HG03280 (cell line): ENCODE results near the gene ZBTB42.
"Not testable (repeated sequence)": the region's sequence is repeated elsewhere in the genome, so short reads cannot be mapped to it uniquely, and the experiment has no call there.

Experiments
- ATAC-seq: cut with Tn5 transposase; IDR thresholded peaks from one replicate; pipeline ENCODE4 v1.9.1; 2021; ENCODE audit warnings: mild to moderate bottlenecking, moderate library complexity; ENCODE audit not compliant: unreplicated experiment

Gene ZBTB42

DNA sequence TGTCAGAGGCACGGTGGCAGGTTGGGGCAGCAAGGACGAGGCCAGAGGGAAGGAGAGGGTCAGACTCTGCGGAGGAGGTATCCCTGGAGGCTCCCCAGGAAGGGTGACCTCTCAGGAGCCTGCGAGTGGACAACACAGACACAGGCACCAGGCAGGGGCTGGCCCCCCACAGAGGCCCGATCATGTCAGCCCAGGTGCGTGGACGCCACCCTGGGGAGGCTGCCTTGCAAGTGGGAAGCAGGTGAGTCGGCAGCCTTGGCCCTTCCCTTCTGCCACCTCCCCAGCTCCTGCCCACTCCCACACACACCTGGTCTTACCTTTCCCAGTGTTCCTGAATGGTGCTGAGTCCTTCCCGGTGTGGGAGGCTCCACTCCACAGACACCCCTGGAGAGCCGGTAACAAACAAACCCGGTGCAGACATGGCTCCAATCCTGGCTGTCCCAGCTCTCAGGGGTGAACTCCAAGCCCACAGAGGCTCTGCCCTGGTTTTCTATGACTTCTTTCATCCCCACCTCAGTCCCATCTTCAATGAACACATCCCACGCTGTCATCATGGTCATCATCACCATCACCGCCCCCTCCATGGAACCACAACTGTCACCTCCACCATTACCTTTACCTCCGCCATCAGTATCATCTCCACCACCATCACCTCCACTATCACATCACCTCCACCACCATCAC is 5.2 kb downstream of the ZBTB42 start:
- ATAC-seq, result no peak

DNA sequence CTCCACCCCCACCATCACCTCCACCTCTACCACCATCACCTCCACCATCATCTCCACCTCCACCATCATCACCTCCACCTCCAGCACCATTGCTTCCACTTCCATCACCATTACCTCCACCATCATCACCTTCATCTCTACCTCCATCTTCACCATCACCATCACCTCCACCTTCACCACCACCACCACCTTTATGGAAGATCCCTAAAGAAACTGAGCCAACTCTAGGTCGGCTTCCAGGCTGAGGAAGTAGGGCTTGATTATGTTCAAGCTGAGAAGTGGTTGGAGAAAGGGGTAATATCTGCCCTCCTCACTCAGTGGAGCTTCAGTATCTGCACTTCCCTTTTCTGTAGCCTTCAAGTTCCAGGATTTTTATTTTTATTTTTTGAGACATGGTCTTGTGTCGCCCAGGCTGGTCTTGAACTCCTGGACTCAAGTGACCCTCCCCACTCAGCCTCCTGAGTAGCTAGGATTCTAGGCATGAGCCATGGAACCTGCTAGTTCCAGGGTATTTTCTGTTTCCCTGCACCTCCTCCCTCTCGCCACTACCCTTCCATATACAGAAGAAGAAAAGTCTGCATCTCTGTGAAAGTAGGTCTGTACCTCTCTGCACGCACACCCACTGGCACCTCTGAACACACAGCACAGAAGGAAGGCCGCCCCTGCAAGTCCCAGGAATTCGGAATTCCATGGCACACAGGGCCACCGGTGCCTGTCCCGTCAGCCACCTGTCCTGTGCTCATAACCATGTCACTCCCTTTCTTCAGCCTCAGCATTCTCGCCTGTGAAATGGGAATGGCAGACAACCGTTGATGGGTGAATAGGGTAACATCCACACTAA is 5.9 kb downstream of the ZBTB42 start:
- no peak for ATAC-seq

DNA sequence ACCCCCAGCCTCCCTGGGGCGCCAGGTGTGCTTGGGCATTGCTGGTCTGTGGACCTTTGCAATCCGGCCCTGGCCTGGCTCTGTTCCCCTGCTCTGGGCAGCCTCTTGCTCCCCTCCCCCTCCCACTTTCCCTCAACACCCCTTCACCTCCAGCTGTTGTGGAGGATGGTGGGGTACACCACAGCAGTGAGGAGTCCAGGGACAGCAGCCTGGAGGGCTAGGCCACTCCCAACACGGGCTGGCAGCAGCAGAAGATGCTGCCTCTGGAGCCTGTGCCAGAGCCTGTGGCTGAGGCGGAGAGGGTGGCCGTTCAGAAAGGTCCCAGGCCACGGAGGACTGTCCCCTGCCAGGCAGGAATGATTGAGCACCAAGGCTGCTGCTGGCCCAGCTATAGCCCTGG is 7.6 kb downstream of the ZBTB42 start:
- no peak for ATAC-seq

DNA sequence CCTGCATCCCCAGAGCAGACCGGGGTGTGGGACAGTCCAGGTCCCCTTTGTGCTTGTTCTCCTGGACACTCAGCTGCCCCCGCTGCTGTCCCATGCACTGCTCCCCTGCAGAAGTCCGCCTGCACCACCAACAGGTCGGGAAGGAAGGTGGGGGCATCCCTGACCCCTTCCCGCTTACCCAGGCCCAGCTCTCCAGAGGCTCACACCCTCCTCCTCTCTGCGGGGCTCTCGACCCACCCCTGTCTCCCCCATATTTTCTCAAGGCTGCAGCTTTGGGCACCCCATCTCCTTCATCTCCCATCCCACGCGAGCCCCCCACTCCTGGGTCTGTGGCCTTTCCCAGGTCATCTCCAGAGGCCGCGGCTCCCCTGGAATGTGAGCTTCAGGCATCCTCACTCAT is 9.4 kb downstream of the ZBTB42 start:
- ATAC-seq, result no peak

DNA sequence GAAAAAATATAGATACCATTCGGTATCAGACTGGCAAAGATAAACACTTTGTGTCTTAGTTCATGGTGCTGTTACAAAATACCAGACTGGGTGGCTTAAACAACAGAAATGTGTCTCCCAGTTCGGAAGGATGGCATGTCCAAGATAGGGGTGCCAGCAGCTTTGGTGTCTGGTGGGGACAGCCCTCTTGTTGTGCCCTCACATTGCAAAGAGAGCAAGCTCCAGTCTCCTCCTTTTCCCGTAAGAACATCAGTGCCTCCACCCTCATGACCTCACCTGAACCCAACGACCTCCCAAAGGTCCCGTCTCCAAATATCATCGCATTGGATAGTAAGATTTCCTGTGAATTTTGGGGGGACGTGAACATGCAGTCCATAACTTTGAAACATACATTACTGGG is 12.4 kb downstream of the ZBTB42 start:
- ATAC-seq, result no peak

DNA sequence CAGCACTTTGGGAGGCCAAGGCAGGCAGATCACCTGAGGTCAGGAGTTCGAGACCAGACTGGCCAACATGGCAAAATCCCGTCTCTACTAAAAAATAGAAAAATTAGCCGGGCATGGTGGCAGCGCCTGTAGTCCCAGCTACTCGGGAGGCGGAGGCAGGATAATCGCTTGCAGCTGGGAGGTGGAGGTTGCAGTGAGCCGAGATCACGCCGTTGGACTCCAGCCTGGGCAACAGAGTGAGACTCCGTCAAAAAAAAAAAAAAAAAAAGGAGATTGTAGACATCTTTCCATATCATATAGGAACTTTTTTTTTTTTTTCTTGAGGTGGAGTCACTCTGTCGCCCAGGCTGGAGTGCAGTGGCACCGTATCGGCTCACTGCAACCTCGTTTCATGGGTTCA is 13.8 kb downstream of the ZBTB42 start:
- ATAC-seq, result not testable (repeated sequence)

DNA sequence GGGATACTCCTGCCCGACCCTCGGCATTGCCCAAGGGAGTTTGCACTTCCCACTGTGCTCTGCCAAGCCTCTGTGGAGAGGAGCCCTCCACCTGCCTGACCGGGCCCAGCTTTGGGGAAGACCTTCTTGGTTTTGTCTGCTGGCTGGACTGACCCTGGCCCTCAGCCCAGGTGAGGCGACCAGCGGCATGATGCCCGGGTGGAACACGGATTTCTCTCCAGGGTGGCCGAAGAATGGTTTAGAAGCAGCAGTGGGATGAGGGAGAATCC is 15.6 kb downstream of the ZBTB42 start:
- ATAC-seq, result peak; percentile 2

DNA sequence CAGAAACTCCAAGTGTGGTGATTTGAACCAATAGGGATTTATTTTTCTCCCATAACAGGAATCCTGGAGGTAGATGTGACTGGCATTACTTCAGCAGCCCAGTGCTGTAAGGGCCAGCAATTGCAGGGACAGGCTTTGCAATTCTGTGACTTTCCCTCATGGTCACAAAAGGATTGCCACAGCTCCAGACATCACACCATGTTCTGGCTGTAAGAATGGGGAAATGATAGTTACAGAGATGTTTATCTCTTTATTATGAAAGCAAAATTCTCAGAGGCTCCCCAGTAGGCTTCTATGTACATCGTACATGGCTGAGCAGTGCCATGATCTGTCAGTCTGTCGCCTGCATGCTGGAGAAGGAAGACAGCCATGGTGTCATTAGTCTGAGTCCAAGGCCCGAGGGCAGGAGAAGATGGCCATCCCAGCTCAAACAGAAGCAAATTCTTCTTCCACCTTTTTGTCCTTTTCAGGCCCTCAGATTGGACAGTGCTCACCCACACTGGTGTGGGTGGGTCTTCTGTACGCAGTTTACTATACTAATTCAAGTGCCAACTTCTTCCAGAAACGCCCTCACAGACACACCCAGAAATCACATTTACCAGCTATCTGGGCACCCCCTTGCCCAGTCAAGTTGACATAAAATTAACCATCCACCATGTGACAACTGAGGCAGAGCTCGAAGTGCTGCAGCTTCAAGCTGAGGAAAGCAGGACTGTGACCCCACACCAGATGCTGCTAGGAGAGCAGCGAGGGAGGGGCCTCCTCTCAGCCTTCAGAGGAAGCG is 17.2 kb downstream of the ZBTB42 start:
- no peak for ATAC-seq

DNA sequence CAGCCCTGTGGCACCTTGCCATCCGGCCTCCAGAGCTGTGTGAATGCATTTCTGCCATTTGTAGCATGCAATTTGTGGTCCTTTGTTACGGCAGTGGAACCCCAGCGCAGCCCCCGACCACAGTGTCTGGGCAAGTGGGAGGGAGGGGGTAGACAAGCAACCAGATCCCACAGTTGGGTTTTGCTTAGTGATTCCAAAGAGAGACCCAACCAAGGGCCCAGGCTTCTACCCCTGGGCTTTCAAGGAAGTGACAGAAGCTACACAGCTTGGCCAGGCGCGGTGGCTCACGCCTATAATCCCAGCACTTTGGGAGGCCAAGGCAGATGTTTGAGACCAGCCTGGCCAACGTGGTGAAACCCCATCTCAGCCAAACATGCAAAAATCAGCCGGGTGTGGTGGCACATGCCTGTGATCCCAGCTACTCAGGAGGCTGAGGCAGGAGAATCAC is 17.8 kb downstream of the ZBTB42 start:
- no peak for ATAC-seq

DNA sequence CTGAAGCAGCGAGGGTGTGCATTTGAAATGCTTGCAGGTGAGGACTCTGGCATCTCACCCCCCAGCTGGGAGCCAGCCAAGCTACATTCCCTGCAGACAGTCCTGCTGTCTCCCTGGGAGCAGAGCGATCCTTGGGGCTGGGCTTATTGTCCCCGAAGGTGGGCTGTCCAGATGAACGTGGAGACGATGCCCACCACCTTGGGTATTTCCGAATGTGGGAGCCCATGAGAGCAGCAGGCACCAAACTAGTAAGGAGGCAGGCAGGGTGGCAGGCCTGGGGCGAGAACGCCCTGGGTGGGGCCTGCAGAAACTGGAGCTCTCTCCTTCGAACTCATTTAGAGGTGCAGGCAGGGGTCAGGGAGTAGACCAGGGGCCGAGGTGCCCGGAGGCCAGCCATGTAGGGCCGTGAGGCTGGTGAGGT is 18.5 kb downstream of the ZBTB42 start:
- no peak for ATAC-seq

DNA sequence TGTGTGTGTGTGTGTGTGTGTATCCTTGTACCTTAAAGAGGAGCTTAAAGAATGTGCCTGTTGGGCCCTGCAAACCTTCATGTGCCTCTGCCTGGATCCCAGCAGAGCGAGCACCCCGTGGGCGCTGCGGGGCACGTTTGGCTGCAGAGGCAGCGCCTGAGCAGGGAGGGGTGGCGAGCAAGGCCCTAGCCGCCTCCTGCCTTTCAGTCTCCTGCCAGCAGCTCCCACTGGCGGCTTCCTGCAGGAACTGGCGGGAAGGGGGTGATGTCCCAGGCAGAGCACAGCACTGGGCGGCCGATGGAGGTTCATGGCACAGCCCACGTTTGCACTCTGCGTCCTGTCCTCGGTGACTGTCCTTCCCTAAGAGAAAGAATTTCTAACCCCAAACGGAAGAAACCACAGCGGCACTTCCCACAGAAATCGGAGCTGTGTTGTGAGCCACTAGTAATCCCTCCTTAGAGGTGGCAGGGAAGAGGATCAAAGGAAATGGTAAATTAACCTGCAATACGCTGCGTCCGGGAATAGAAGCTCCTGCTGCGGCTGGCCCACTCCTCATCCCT is 19.8 kb downstream of the ZBTB42 start:
- no peak for ATAC-seq

DNA sequence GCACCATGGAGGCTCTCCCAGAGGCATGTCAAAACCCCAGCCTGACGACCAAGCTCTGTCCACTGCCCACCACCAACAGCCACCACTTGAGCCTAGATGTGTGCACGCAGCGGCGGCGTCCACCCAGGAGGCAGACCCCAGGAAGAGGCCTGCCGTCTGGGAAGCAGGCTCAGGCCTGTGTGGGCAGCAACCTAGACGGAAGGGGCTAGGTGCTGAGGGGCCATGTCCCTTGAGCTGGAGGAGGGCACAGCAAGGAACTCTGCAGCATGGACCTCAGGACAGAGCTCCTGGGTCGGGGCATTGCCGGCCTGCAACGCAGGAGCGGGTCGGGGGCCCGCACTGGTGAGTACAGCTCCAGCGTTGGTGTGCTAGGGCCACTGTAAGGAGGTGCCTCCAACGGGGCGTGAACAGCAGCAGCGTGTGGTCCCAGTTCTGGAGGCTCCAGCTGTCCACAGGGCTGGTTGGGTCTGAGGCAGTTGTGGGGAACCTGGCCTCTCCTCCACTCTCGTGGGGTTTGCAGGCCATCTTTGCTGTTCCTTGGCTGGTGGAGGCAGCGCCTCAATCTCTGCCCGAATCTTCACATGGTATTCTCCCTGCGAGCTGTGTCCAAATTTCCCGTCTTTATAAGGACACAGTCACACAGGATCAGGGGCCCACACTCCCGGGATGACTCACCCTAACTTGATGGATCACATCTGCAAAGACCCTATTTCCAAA is 20.5 kb downstream of the ZBTB42 start:
- no peak for ATAC-seq

DNA sequence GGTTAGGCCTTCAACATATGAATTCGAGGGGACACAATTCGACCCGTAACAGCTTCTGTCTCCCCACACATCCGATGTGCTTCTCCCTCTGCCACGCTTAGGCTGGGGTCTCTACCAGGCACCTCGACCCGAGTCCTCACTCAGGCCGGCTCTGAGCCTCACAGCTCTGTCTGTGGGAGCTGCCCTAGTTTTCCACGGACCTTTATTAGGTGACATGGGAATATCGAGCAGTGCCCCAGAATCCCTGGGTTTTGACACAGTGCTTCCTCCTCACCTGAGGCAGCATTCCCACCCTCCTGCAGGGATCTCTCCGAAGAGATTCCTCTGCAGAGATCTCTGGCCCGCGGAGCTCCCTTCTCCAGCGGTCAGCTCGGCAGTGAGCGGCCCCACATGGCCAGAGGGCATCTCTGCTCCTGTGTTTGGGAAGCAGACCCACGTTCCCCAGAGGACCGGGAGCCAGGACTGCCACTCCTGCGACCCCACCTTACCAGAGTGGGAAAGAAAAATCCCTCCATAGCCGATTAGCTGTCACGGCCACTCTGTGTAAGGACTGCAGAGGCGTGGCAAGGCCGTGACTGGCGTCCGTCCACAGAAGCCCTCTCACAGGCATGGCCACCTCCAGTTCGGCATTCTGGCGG is 21.2 kb downstream of the ZBTB42 start:
- ATAC-seq, result no peak

DNA sequence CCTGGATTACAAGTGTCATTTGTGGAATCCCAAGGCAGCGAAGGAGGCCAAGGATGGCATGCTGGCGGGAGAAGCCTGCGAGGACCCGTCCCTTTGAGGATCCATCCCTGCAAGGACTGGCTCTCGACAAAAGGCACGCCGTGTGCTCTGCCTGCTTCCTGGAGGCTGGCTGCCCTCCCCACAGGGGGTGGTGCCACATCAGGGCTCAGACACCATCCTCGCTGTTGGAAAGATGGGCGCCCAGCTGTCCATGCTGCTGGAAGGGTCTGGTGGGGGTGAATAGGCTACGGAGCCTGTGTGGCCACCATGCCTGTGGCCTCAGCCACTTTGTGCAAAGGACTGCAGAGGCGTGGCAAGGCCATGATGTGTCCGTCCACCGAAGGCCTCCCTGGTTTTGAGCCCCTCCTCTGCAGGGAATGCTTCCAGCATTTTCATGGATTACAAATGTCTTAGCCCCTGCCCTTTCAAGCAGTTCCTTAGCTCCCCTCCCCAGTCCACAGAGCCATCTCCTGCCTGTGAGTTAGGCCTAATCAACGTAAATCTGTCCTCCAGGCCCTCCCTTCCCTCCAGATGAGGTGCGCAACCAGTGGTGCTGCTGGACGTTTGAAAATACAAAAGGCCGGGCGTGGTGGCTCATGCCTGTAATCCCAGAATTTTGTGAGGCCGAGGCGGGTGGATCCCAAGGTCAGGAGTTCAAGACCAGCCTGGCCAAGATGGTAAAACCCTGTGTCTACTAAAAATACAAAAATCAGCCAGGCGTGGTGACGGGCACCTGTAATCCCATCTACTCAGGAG is 22.1 kb downstream of the ZBTB42 start:
- no peak for ATAC-seq

DNA sequence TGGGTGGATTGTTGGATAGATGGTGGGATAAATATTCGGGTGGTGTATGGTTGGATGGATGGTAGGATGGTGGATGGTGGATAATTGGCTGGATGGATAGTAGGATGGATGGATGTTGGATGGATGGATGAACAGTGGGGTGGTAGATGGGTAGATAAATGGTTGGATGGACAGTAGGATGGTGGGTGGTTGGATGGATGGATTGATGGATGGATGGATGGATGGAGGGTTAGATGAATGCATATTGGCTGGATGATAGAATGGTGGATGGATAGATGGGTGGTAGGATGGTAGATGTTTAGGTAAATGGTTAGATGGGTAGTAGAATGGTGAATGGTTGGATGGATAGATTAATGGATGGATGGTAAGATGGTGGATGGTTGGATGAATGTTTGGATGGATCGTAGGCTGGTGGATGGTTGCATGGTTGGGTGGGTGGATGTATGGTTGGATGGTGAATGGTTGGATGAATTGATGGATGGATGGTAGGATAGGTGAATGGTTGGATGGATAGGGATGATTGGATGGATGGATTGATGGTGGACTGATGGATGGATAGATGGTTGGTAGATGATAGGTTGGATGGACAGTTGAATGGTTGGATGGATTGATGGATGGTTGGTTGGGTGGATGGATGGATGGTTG is 23.6 kb downstream of the ZBTB42 start:
- no peak for ATAC-seq

DNA sequence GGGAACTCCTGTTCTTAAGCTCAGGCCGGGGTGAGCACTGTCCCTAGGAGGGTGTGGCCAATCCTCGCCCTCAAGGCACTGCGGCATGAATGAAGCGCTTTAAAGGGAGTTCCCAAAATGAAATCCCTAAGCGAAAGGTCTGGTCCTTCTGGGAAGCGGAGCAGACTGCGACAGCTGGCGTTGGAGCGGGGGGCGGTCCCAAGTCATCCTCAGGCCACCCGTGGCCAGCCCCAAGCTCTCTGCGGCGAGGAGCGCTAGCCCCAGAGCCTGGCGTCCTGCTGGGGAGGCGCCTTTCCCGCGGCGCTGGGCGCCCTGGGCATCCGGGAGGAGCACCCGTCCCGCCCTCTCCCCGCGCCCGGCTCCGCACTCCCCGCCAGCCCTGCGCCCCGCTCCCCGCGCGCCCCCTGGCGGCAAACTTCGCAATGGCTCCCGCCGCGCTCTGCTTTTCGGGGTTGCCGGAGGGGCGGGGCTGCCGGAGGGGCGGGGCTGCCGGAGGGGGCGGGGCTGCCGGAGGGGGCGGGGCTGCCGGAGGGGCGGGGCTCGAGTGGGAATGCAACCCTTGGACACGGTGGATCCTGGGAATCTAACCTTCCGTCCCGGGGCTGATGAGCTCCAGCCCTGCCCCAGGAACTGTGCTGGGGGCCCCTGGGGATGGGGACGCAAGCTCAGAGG is 25.4 kb downstream of the ZBTB42 start:
- ATAC-seq, result peak; percentile 93

DNA sequence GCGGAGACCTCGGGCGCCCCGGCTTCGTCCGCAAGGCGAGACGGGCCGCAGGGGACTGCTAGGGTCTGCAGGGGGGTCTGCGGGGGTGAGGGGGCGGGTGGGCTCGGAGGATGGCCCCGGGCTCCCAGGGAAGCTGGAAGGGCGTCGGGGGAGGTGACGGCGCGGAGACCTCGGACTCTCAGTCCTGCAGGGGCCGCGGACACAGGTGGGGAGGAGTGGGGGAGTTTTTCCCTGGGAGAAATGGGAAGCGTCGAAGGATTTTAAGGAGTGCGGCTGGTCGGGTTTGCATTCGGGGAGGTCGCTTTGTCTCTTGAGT is 25.9 kb downstream of the ZBTB42 start:
- no peak for ATAC-seq

DNA sequence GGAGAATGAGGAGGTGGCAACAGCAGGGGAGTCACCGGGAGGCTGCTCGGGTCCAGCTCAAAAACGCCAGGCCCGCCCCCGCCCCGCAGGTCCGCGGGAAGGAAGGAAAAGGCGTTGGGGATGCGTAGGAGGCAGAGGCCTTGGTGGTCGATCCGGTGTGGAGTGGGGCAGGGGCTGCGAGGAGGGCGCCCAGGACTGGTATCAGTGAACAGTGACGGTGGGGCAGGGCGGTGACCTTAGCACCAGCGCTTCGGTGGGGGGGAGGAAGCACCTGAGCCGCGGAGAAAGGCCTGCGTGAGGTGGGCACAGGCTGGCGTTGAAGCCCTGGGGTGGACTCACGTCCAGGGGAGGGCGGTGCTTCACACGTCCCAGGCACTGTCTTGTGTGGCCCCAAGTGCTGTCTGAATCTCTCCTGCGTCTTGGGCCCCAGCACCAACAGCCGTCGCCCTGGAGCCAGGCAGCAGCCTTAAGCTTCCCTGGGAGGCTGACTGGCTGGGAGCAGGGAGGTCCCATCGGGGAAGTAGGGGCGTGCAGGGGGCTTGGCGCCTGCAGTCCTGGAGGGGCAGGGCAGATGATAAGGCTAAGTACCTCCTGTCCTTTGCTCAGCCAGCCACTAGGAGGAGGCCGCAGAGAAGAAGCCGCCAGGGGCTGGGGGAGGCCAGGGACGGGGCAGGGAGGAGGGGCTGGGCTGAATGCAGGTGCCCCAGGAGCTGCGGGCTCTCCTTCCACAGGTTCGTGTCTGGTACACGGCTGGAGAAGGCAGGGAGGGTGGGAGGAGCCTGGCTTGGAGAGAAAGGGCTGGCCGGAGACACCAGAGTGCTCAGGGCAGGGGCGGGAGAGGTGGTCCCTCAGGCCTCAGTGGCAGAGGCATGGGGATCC is 26.5 kb downstream of the ZBTB42 start:
- ATAC-seq, result no peak
